Measurements from ENCODE around the gene TXNL1.

Gene TXNL1

DNA sequence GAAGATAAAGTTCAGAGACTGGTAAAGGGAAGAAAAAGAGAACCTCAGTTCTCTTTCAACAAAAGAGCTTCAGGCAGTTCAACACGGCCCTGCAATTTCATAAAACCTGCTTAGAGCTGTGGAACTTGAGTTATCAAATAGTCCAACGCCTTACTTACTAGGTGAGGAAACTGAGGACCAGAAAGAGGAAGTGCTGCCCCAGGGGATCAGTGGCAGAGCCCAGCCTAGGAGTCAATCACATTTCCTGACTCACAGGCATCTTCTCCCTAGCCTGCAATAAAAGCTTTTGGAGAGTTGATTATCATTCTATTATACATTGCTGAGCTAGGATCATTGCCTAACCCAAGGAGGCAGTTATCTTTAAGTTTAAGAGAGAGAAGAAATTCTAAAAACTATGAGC is 77.4 kb downstream of the TXNL1 start:
- no peak for TF ChIP-seq CTCF (conservative IDR thresholded peaks at IDR 0.05; ENCODE audit: low read depth, low read length)
- DNase-seq (ENCODE audit: low read depth): no peak
- no peak overlapping the region for H3K4me3 ChIP-seq (ENCODE audit: low read depth, low read length)

GRCh38 chr18:56559044-56559443 is 79.3 kb downstream of the TXNL1 start:
- H3K4me3 ChIP-seq (ENCODE audit: low read depth, low read length): no peak overlapping the region
- TF ChIP-seq CTCF (conservative IDR thresholded peaks at IDR 0.05; ENCODE audit: low read depth, low read length): no peak

DNA sequence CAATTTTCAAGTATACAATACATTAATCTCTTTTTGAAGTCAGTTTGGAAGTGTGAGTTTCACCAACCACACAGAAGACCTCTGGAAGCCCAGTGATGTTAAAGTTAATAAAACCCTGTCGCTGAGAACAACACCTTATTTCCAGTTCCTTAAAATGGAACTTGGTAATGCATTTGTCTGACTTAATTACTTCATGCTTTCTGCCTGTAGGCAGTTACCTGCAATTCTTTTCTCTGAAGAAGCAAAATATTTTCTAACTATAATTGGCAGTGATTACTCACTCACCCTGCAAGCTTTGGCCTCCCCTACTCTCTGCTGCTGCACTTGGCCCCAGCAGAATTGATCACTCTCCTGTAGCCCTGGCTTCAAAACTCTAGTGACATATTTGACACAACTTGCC is 81.5 kb downstream of the TXNL1 start:
- TF ChIP-seq CTCF (conservative IDR thresholded peaks at IDR 0.05; ENCODE audit: low read depth, low read length): no peak
- no peak for DNase-seq (ENCODE audit: low read depth)
- H3K4me3 ChIP-seq (ENCODE audit: low read depth, low read length): no peak overlapping the region

More at GRCh38 chr18:56559044-56559443, 79.3 kb downstream of the TXNL1 start:
- DNase-seq (ENCODE audit: low read depth): no peak

DNA sequence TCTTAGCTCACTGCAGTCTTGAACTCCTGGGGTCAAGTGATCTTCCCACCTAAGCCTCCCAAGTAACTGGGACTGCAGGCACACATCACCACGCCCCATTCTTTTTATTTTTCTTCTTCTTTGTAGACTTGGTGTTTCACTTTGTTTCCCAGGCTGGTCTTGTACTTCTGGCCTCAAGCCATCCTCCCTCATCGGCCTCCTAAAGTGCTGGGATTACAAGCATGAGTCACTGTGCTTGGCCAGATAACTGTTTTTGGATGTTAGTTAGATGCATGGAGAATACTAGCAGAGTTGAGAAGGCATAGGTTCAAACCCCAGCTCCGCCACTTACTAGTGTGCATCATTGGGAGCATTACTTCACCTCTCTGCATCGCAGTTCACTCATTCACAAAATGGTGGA is 88.3 kb downstream of the TXNL1 start:
- no peak for TF ChIP-seq CTCF (conservative IDR thresholded peaks at IDR 0.05; ENCODE audit: low read depth, low read length)
- no peak overlapping the region for H3K4me3 ChIP-seq (ENCODE audit: low read depth, low read length)
- DNase-seq (ENCODE audit: low read depth): no peak
